Testis (tissue), 3 donors: ENCODE measurements around the gene TBXAS1. TPM values are rescaled to one million over a fixed set of nuclear protein-coding genes. Genes with fewer than 3 reads are reported as not detected.
"Not testable (repeated sequence)": the region's sequence is repeated elsewhere in the genome, so short reads cannot be mapped to it uniquely, and the experiment has no call there.

Experiments used
- DNase-seq: peaks from one replicate; pipeline ENCODE4 v3.0.0-alpha.2; 2019
- H3K27ac ChIP-seq, 2 donors: fragments of 200-600 bp; sonication (generic); one replicate each; pipeline ENCODE4 v1.5.1; 2019
- H3K27me3 ChIP-seq: fragments of 200-600 bp; sonication (generic); one replicate; pipeline ENCODE4 v1.5.1; 2019
- H3K36me3 ChIP-seq: fragments of 200-600 bp; sonication (generic); one replicate; pipeline ENCODE4 v1.5.1; 2017; ENCODE audit warnings: low read depth; ENCODE audit errors: missing control alignments
- H3K4me1 ChIP-seq: fragments of 200-600 bp; sonication (generic); one replicate; pipeline ENCODE4 v1.5.1; 2019
- H3K4me3 ChIP-seq, 2 donors: fragments of 200-600 bp; sonication (generic); one replicate each; pipeline ENCODE4 v1.5.1; 2017 to 2019
- H3K9me3 ChIP-seq: fragments of 200-600 bp; sonication (generic); one replicate; pipeline ENCODE4 v1.5.1; 2017
- POLR2A ChIP-seq: fragments of 450-650 bp; IDR thresholded peaks from one replicate; pipeline ENCODE4 v1.6.1; 2017; ENCODE audit warnings: antibody characterized with exemption, mild to moderate bottlenecking, moderate library complexity
- WGBS, 2 donors: methylation state at CpG; one replicate each; pipeline ENCODE4 v1.1.5; 2018; 5-methylcytosine and 5-hydroxymethylcytosine counted together
- intact Hi-C: fragments of 100-400 bp; cut with DNase I; formaldehyde crosslinking; loops from one replicate; pipeline ENCODE4 v1.15.1; 2023; ENCODE audit warnings: low total_unique reads
- polyA plus RNA-seq: library from polyadenylated mRNA; stranded (reverse); fragments of 350-450 nt; fragmentation: Illumina TruSeq; extraction: RNeasy Lipid Tissue Mini Kit (QIAGEN cat#74804); gene quantifications from one replicate; pipeline ENCODE4 v1.2.3, GENCODE V29; 2014; ENCODE audit warnings: low read depth, low replicate concordance; ENCODE audit not compliant: insufficient read depth
- total RNA-seq, 2 donors: library from RNA; depleted of rRNA; stranded (reverse); fragments of >200 nt; gene quantifications; one replicate each; pipeline ENCODE4 v1.2.3, GENCODE V29; 2016
- TF ChIP-seq, protein P1 (sequence below), 3 experiments: fragments of 450-650 bp in 2 of 3; fragments of 200-600 bp in 1 of 3; sonication (generic) in 1 of 3; IDR thresholded peaks; one replicate each; pipeline ENCODE4 v1.5.1; 2016 to 2019; ENCODE audit warnings: antibody characterized with exemption in 3 of 3, mild to moderate bottlenecking in 2 of 3, moderate library complexity in 1 of 3

The TBXAS1 gene
- total and polyA plus RNA-seq, 3 donors from 2014 or later, result 4.9 to 5.7 (median 5.2) TPM

DNA sequence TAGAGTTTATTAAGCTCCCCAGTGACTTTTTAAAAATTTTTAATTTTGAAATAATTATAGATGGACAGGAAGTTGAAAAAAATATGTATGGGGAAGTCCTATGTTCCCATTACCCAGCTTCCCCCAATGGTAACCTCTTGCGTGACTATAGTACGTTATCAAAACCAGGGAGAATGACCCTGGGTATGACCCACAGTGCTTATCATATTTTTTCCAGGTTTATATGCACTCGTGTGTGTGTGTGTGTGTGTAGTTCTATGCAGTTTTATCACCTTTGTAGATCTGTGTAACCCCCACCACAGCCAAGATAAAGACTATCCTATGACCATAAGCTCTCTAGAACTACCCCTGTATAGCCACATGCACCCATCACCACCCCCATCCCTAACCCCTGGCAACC, 72.8 kb downstream of the TBXAS1 start:
- H3K36me3 ChIP-seq, result no peaks in the 10 kb centered on the region
- TF ChIP-seq POLR2A, result no peak
- TF ChIP-seq, protein P1, sequence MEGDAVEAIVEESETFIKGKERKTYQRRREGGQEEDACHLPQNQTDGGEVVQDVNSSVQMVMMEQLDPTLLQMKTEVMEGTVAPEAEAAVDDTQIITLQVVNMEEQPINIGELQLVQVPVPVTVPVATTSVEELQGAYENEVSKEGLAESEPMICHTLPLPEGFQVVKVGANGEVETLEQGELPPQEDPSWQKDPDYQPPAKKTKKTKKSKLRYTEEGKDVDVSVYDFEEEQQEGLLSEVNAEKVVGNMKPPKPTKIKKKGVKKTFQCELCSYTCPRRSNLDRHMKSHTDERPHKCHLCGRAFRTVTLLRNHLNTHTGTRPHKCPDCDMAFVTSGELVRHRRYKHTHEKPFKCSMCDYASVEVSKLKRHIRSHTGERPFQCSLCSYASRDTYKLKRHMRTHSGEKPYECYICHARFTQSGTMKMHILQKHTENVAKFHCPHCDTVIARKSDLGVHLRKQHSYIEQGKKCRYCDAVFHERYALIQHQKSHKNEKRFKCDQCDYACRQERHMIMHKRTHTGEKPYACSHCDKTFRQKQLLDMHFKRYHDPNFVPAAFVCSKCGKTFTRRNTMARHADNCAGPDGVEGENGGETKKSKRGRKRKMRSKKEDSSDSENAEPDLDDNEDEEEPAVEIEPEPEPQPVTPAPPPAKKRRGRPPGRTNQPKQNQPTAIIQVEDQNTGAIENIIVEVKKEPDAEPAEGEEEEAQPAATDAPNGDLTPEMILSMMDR (IDR thresholded peaks at IDR 0.05), result no peak
- H3K27me3 ChIP-seq, result no peaks in the 10 kb centered on the region
- 89 to 90% methylated on average over 3 of the region's 3 CpGs for WGBS, 2 donors
- no peak overlapping the region for H3K4me3 ChIP-seq
- DNase-seq, result no peak
- no peak overlapping the region for H3K27ac ChIP-seq
- intact Hi-C loops, result no loop called here
- H3K4me1 ChIP-seq, result no peaks in the 10 kb centered on the region
- no peaks in the 10 kb centered on the region for H3K9me3 ChIP-seq

DNA sequence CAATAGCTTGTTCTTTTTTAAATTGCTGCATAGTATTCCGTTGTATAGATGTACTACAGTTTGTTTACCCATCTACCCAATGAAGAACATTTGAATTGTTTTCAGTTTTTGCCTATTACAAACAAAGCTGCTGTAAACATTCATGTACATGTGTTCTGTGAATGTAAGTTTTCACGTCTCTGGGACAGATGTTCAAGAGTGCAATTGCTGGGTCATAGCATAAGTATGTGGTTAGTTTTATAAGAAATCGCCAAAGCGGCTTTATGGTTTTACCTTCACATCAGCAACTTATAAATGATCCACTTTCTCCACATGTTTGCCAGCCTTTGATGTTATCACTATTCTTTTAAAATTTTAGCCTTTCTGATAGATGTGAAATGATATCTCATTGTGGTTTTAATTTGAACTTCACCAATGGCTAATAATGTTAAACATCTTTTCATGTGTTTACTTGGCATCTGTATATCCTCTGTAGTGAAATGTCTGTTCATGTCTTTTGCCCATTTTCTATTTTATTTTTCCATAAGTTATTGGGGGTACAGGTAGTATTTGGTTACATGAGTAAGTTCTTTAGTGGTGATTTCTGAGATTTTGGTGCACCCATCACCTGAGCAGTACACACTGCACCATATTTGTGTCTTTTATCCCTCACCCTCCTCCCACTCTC, 73.5 kb downstream of the TBXAS1 start:
- Histone ChIP-seq H3K27me3 (no peaks in the 10 kb centered on the region), H3K9me3 (no peaks in the 10 kb centered on the region), H3K27ac (no peak overlapping the region), H3K36me3 (no peaks in the 10 kb centered on the region), H3K4me1 (no peaks in the 10 kb centered on the region), H3K4me3 (no peak overlapping the region)
- DNase-seq, result no peak
- WGBS, 2 donors, result 70 to 72% methylated on average over 4 of the region's 4 CpGs
- TF ChIP-seq, protein P1 (IDR thresholded peaks at IDR 0.05), result no peak
- TF ChIP-seq POLR2A, result no peak
- intact Hi-C loops, result no loop called here

DNA sequence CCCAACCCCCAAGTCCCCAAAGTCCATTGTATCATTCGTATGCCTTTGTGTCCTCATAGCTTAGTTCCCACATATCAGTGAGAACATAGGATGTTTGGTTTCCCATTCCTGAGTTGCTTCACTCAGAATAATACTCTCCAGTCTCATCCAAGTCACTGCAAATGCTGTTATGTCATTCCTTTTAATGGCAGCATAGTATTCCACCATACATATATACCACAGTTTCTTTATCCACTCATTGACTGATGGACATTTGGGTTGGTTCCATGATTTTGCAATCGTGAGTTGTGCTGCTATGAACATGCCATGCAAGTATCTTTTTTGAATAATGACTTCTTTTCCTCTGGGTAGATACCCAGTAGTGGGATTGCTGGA, 74.0 kb downstream of the TBXAS1 start:
- intact Hi-C loops, H3K36me3 ChIP-seq, H3K4me1 ChIP-seq, H3K9me3 ChIP-seq, H3K4me3 ChIP-seq, H3K27me3 ChIP-seq, DNase-seq, H3K27ac ChIP-seq: not testable (repeated sequence)
- WGBS, 2 donors, result 82 to 92% methylated on average over 2 of the region's 2 CpGs

DNA sequence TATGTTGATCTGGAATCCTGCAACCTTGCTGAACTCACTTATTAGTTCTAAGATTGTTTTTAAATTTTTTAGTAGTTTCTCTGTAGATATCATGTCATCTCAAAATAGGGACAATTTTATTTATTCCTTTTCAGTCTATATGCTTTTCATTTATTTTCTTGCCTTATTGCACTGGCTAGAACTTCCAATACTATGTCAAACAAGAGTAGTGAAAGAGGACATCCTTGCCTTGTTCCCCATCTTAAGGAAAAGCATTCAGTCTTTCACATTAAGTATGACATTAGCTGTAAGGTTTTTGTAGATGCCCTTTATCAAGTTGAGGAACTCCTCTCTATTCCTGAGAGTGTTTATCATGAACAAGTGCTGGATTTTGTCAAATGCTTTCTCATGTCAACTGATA, 77.8 kb downstream of the TBXAS1 start:
- no peaks in the 10 kb centered on the region for H3K27me3 ChIP-seq
- H3K9me3 ChIP-seq, result no peaks in the 10 kb centered on the region
- no peak overlapping the region for H3K27ac ChIP-seq
- DNase-seq, result no peak
- H3K4me1 ChIP-seq, result no peaks in the 10 kb centered on the region
- TF ChIP-seq POLR2A, result no peak
- TF ChIP-seq, protein P1 (IDR thresholded peaks at IDR 0.05), result no peak
- intact Hi-C loops, result no loop called here
- H3K36me3 ChIP-seq, result no peaks in the 10 kb centered on the region
- H3K4me3 ChIP-seq, result no peak overlapping the region

DNA sequence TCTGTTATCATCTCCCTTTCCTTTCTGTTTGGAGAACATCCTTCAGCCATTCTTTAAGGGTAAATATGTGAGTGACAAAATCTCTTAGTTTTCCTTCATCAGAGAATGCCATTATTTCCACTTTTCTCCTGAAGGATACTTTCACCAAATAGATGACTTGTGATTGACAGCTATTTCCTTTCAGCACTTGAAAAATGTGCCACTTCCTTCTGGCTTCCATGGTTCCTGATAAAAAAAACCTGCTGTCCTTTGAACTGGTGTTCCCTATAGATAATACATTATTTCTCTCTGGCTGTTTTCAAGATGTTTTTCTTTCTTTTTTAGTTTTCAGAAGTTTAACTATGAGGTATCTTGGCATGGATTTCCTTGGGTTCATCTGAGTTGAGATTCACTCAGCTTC, 79.7 kb downstream of the TBXAS1 start:
- no peak overlapping the region for H3K4me3 ChIP-seq
- intact Hi-C loops, result no loop called here
- DNase-seq, result no peak

More for the DNA sequence above, 79.7 kb downstream of the TBXAS1 start:
- H3K36me3 ChIP-seq, result no peaks in the 10 kb centered on the region
- no peak overlapping the region for H3K27ac ChIP-seq
- no peaks in the 10 kb centered on the region for H3K9me3 ChIP-seq
- H3K27me3 ChIP-seq, result no peaks in the 10 kb centered on the region
- H3K4me1 ChIP-seq, result no peaks in the 10 kb centered on the region
- TF ChIP-seq, protein P1 (IDR thresholded peaks at IDR 0.05), result no peak
- no peak for TF ChIP-seq POLR2A
